Right lobe of liver (tissue), 6 donors: Measurements from ENCODE around the gene PTCD3. TPM values are rescaled to one million over a fixed set of nuclear protein-coding genes. Genes with fewer than 3 reads are reported as not detected.

Experiments used
- ATAC-seq, 4 donors: fragments of 200-7000 bp; cut with Tn5 transposase; one replicate each; pipeline ENCODE4 v1.9.1; 2020; ENCODE audit warnings: mild to moderate bottlenecking in 4 of 4, moderate library complexity in 4 of 4
- DNase-seq, 3 donors: peaks; one replicate each; pipeline ENCODE4 v3.0.0-alpha.2; 2020
- H3K27ac ChIP-seq, 3 donors: fragments of 200-600 bp; one replicate each; pipeline ENCODE4 v1.8.0; 2022
- H3K27me3 ChIP-seq, 2 donors: fragments of 200-600 bp; one replicate each; pipeline ENCODE4 v1.8.0; 2022
- H3K36me3 ChIP-seq, 4 donors: fragments of 200-600 bp; sonication (generic) in 1 of 4; one replicate each; pipeline versions ENCODE4 v1.5.1 to v1.8.0; 2017 to 2022; ENCODE audit warnings: control low read depth in 1 of 4
- H3K4me1 ChIP-seq, 4 donors: fragments of 200-600 bp; sonication (generic) in 1 of 4; one replicate each; pipeline versions ENCODE4 v1.5.1 to v1.8.0; 2017 to 2022; ENCODE audit warnings: control low read depth in 1 of 4
- H3K4me3 ChIP-seq, 3 donors: fragments of 200-600 bp; one replicate each; pipeline ENCODE4 v1.8.0; 2022
- H3K9me3 ChIP-seq, 4 donors: fragments of 200-600 bp; sonication (generic) in 1 of 4; one replicate each; pipeline versions ENCODE4 v1.5.1 to v1.8.0; 2017 to 2022; ENCODE audit warnings: control low read depth in 1 of 4
- CTCF ChIP-seq, 4 donors: fragments of 200-600 bp in 3 of 4; fragments of 450-650 bp in 1 of 4; IDR thresholded peaks; one replicate each; pipeline versions ENCODE4 v1.5.1 to v1.8.0; 2016 to 2022; ENCODE audit warnings: antibody characterized with exemption in 4 of 4, mild to moderate bottlenecking in 2 of 4
- POLR2A ChIP-seq: fragments of 450-650 bp; IDR thresholded peaks from one replicate; pipeline ENCODE4 v1.6.1; 2017; ENCODE audit warnings: antibody characterized with exemption, mild to moderate bottlenecking
- whole genome bisulfite sequencing: methylation state at CpG from one replicate; pipeline ENCODE4 v1.1.6; 2018; ENCODE audit warnings: low coverage, low lambda C conversion rate; ENCODE audit not compliant: insufficient coverage; ENCODE audit errors: missing lambda C conversion rate; 5-methylcytosine and 5-hydroxymethylcytosine counted together
- intact Hi-C, 2 donors: fragments of 100-400 bp; cut with DNase I; formaldehyde crosslinking; loops; one replicate each; pipeline versions ENCODE4 v1.11.2 to v1.14.1; 2022
- total RNA-seq, 6 experiments: library from RNA; depleted of rRNA in 2 of 6; stranded (reverse); fragments of >200 nt in 2 of 6; fragmentation: NEBNext Ultra II Directional in 3 of 6; extraction: Animal tissue kit (Norgen Biotek cat#: 25700) in 3 of 6; gene quantifications; one replicate each; pipeline versions ENCODE4 v1.1.0 to v1.2.4, GENCODE V29; 2016 to 2023
- donor health status: DM: no; HTN: yes; CAD: no.
- donor health status: DM: no; HTN: no; CAD: no.
- donor health status: DM: no; HTN: no; CAD: no.
- donor health status: DM: no; HTN: yes; CAD: no.
- donor health status: DM: no; HTN: yes; CAD: no.

The PTCD3 gene
- total RNA-seq, 6 experiments from 2014 or later, result 47.6 to 68.2 (median 56.1) TPM

- no peak for TF ChIP-seq POLR2A
- no peak for TF ChIP-seq CTCF (IDR thresholded peaks at IDR 0.05)
- no peak overlapping the region for H3K27ac ChIP-seq
- no peaks in the 10 kb centered on the region for H3K9me3 ChIP-seq
- ATAC-seq, result no peak
- no peaks in the 10 kb centered on the region for H3K27me3 ChIP-seq
- peaks cover 0 to 20% (median 6%) of the 10 kb centered on the region in 4 donors for H3K4me1 ChIP-seq
- intact Hi-C loops, result no loop called here
- DNase-seq, result no peak
- no peak overlapping the region for H3K4me3 ChIP-seq
- peaks cover 5 to 22% (median 13%) of the 10 kb centered on the region in 4 donors for H3K36me3 ChIP-seq
- 64% methylated on average over 5 of the region's 5 CpGs for WGBS
These were observed 40.5 kb upstream of the PTCD3 start for GRCh38 chr2:86065512-86065911.

GRCh38 chr2:86066007-86066578 is 39.9 kb upstream of the PTCD3 start:
- no peak for ATAC-seq
- Histone ChIP-seq H3K4me3 (no peak overlapping the region), H3K4me1 (peaks cover 0 to 19% (median 5%) of the 10 kb centered on the region in 4 donors), H3K36me3 (peaks cover 5 to 22% (median 13%) of the 10 kb centered on the region in 4 donors), H3K27ac (no peak overlapping the region), H3K27me3 (no peaks in the 10 kb centered on the region), H3K9me3 (no peaks in the 10 kb centered on the region)
- no peak for DNase-seq
- WGBS, result 87% methylated on average over 6 of the region's 7 CpGs
- TF ChIP-seq CTCF (IDR thresholded peaks at IDR 0.05), result no peak
- TF ChIP-seq POLR2A, result no peak
- intact Hi-C loops, result no loop called here

GRCh38 chr2:86066915-86067314 is 39.1 kb upstream of the PTCD3 start:
- intact Hi-C loops, result no loop called here
- ATAC-seq (no peak), DNase-seq (no peak)
- Histone ChIP-seq H3K27me3 (no peaks in the 10 kb centered on the region), H3K9me3 (no peaks in the 10 kb centered on the region), H3K27ac (no peak overlapping the region), H3K4me1 (peaks cover 0 to 16% (median 3%) of the 10 kb centered on the region in 4 donors), H3K36me3 (peaks cover 5 to 22% (median 13%) of the 10 kb centered on the region in 4 donors), H3K4me3 (no peak overlapping the region)
- TF ChIP-seq CTCF (IDR thresholded peaks at IDR 0.05), result no peak
- TF ChIP-seq POLR2A, result no peak

GRCh38 chr2:86068136-86068588 is 37.9 kb upstream of the PTCD3 start:
- Histone ChIP-seq H3K4me3 (no peak overlapping the region), H3K27me3 (no peaks in the 10 kb centered on the region), H3K4me1 (peaks cover 0 to 18% (median 8%) of the 10 kb centered on the region in 4 donors), H3K27ac (no peak overlapping the region), H3K9me3 (no peaks in the 10 kb centered on the region), H3K36me3 (peaks cover 5 to 22% (median 13%) of the 10 kb centered on the region in 4 donors)
- no peak for TF ChIP-seq POLR2A
- TF ChIP-seq CTCF (IDR thresholded peaks at IDR 0.05), result no peak
- intact Hi-C loops, result no loop called here
- WGBS, result 62% methylated on average over 6 of the region's 7 CpGs
- ATAC-seq (no peak), DNase-seq (no peak)
